Activated CD8-positive, alpha-beta memory T cell treated with anti-CD3 and anti-CD28 coated beads, Interleukin-2, amount 50 U/mL, for 4 hours (primary cell): ENCODE results near the gene PPP1R27.

Source experiments
- DNase-seq: peaks from one replicate; pipeline ENCODE4 v3.0.0-alpha.2; 2020

The PPP1R27 gene

GRCh38 chr17:81803728-81804558 lies 30.9 kb downstream of the PPP1R27 start, which contains the start of gene GCGR:
Gene GCGR, plus strand, starts transcription at chr17:81804150. Its CDS starts 4,869 bp downstream, at chr17:81809019.
- DNase-seq: no peak

GRCh38 chr17:81802856-81803643 lies 31.8 kb downstream of the PPP1R27 start:
- DNase-seq: no peak

DNA sequence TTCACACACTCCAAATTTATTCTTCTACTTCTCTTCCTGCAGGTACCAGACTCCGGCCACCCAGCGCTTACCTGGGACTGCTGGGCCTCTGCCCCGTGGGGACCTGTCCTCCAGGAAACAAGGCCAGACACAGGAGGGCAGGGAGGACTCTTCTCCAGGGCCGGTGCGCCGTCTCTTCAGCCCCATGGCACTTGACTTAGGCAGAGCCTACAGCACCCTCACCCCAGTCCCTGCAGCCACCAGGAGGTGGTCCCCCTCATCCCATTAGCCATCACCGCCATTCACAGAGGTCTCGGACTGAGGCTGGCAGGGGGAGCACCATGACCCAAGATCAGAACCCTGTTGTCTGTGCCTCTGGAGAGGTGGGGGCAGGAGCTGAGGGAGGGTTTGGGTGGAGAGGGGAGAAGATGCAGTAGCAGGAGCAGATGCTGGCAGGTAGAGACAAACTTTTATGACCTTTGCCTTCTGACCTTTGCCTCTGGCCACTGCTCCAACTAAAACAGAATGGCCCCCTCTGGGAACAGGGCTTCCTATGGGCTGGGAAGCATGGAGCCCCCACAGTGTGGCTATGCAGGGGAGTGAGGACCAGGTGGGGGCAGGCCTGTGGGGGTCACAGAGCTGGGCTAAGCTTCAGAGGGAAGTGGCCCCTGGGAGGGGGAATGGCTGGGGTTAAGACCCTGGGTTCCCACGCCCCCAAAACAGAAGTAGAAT lies 32.6 kb downstream of the PPP1R27 start:
- DNase-seq: no peak

DNA sequence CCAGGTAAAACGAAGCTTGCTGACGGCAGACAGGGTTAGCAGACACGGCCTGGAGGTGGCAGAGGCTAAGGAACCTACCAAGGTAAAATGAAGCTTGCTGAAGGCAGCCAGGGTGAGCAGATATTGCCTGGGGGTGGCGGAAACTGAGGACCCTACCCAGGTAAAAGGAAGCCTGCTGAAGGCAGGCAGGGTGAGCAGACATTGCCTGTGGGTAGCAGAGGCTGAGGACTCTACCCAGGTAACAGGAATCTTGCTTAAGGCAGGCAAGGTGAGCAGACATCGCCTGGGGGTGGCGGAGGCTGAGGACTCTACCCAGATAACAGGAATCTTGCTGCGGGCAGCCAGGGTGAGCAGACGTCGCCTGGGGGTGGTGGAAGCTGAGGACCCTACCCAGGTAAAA lies 33.5 kb downstream of the PPP1R27 start:
- DNase-seq: no peak

DNA sequence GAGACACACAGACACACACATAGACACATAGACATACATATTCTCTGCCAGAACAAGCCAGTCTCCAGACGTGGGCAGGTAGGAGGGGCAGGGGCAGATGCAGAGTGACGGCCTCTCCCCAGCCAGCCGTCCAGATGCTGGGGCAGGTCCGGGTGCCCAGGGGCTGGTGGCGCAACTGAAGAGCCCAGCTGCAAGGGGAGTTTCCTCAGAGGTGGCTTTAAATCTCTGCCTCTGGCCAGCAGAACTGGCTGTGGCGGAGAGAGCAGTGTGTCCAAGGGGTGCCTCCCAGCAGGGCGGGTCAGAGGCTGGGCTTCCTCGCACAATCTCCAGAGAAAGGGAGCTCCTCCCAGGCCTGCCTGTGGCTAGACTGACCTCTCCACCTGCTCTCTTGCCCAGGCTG lies 40.3 kb downstream of the PPP1R27 start:
- no peak for DNase-seq

- DNase-seq: no peak
These were observed 40.8 kb downstream of the PPP1R27 start for GRCh38 chr17:81794074-81794476.

DNA sequence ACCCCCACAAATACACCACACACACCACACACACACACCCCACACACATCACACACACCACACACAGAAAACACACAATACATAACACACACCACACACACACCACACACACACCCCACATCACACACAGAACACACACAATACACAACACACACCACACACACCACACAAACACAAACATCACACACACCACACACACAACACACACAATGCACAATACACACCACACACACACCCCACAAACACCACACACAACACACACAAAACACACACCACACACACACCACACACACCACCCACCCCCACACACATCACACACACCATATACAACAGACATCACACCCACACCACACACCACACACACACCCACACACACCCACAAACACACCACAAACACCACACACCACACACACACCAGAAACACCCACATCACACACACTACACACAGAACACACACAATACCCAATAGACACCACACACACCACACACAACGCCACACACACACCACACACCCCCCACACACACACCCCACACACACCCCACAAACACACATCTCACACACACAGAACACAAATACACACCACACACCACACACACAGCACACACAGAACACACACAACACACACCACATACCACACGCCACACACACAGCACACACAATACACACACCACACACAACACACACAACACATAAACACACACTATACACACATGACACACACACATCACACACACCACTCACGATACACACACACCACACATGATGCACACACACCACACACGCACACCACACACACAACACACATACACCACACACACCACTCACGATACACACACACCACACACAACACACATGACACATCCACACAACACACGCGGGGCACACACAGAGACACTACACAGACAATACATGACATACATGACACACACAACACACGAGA lies 41.9 kb downstream of the PPP1R27 start:
- no peak for DNase-seq
